ENCODE measurements around the gene LSM2. TPM values are rescaled to one million over a fixed set of nuclear protein-coding genes. Genes with fewer than 3 reads are reported as not detected.

LSM2 gene
- total and polyA plus RNA-seq, 9 of the 15 experiments (the other 6 are each of a cell fraction or from before 2014, with no cell fraction given), result 154 to 407 (median 223) TPM

DNA sequence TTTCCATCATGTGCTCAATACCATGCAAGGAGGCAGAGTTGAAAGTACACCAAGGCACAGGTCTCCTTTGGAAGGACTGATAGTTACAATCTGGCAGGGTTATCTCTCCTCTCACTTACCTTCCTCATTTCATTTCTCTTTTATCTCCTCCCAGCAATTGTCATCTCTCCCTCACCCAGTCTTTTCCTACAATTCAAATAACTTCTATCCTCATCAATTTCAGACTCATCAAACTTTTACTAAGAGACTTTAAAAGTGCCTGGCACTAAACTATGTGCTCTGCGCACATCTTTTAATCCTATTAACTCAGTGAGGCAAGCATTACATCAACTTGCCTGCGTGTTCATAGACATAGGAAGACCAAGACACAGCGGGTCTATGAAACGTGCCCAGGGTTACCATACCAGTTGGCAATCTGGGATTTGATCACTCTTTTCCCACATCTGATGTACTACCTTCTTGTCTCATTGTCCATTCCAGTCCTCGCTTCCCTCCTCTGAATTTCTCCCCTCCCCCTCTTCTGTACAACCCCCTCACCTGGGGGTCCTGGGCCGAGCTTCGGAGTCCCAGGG lies 12.4 kb downstream of the LSM2 start (continued):
- TF ChIP-seq NRF1 (conservative IDR thresholded peaks at IDR 0.05 in 1 of 2, IDR thresholded peaks at IDR 0.05 in 1 of 2) (peak; percentile 36 to 55), E2F3 (CRISPR knock-in tag; IDR thresholded peaks at IDR 0.05) (0 out of 2 replicates have a peak, but pooled peaks have one; percentile 42), MEF2D (tag; conservative IDR thresholded peaks at IDR 0.05; ENCODE audit: low read depth) (0 out of 2 replicates have a peak, but pooled peaks have one; percentile 30), LCOR (CRISPR knock-in tag; IDR thresholded peaks at IDR 0.05) (no peak), CC2D1A (IDR thresholded peaks at IDR 0.05) (peak; percentile 54), SMARCB1 (IDR thresholded peaks at IDR 0.05; ENCODE audit: insufficient read length, low read depth) (peak; percentile 99), ZBTB40 (IDR thresholded peaks at IDR 0.05) (peak; percentile 36; the same call in 1 of the 2 replicates), ZBTB40 (CRISPR knock-in tag; IDR thresholded peaks at IDR 0.05) (no peak)
- TF ChIP-seq, protein P1, sequence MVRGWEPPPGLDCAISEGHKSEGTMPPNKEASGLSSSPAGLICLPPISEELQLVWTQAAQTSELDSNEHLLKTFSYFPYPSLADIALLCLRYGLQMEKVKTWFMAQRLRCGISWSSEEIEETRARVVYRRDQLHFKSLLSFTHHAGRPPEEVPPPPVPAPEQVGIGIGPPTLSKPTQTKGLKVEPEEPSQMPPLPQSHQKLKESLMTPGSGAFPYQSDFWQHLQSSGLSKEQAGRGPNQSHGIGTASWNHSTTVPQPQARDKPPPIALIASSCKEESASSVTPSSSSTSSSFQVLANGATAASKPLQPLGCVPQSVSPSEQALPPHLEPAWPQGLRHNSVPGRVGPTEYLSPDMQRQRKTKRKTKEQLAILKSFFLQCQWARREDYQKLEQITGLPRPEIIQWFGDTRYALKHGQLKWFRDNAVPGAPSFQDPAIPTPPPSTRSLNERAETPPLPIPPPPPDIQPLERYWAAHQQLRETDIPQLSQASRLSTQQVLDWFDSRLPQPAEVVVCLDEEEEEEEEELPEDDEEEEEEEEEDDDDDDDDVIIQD (CRISPR knock-in tag; IDR thresholded peaks at IDR 0.05), result 0 out of 2 replicates have a peak, but pooled peaks have one; percentile 60
- TF ChIP-seq, protein P2, sequence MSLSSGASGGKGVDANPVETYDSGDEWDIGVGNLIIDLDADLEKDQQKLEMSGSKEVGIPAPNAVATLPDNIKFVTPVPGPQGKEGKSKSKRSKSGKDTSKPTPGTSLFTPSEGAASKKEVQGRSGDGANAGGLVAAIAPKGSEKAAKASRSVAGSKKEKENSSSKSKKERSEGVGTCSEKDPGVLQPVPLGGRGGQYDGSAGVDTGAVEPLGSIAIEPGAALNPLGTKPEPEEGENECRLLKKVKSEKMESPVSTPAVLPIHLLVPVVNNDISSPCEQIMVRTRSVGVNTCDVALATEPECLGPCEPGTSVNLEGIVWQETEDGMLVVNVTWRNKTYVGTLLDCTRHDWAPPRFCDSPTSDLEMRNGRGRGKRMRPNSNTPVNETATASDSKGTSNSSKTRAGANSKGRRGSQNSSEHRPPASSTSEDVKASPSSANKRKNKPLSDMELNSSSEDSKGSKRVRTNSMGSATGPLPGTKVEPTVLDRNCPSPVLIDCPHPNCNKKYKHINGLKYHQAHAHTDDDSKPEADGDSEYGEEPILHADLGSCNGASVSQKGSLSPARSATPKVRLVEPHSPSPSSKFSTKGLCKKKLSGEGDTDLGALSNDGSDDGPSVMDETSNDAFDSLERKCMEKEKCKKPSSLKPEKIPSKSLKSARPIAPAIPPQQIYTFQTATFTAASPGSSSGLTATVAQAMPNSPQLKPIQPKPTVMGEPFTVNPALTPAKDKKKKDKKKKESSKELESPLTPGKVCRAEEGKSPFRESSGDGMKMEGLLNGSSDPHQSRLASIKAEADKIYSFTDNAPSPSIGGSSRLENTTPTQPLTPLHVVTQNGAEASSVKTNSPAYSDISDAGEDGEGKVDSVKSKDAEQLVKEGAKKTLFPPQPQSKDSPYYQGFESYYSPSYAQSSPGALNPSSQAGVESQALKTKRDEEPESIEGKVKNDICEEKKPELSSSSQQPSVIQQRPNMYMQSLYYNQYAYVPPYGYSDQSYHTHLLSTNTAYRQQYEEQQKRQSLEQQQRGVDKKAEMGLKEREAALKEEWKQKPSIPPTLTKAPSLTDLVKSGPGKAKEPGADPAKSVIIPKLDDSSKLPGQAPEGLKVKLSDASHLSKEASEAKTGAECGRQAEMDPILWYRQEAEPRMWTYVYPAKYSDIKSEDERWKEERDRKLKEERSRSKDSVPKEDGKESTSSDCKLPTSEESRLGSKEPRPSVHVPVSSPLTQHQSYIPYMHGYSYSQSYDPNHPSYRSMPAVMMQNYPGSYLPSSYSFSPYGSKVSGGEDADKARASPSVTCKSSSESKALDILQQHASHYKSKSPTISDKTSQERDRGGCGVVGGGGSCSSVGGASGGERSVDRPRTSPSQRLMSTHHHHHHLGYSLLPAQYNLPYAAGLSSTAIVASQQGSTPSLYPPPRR (CRISPR knock-in tag; IDR thresholded peaks at IDR 0.05; ENCODE audit: borderline replicate concordance), result no peak
- TF ChIP-seq, protein P3, sequence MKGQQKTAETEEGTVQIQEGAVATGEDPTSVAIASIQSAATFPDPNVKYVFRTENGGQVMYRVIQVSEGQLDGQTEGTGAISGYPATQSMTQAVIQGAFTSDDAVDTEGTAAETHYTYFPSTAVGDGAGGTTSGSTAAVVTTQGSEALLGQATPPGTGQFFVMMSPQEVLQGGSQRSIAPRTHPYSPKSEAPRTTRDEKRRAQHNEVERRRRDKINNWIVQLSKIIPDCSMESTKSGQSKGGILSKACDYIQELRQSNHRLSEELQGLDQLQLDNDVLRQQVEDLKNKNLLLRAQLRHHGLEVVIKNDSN (CRISPR knock-in tag; IDR thresholded peaks at IDR 0.05), result 0 out of 2 replicates have a peak, but pooled peaks have one; percentile 46
